Measurements from ENCODE around the gene OR10Z1.
A peak's percentile ranks its signal among the peaks of the same experiment; 100 is the strongest.

Gene OR10Z1, protein sequence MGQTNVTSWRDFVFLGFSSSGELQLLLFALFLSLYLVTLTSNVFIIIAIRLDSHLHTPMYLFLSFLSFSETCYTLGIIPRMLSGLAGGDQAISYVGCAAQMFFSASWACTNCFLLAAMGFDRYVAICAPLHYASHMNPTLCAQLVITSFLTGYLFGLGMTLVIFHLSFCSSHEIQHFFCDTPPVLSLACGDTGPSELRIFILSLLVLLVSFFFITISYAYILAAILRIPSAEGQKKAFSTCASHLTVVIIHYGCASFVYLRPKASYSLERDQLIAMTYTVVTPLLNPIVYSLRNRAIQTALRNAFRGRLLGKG

GRCh38 chr1:158604968-158605367, at the start of gene OR10Z1:
OR10Z1 (plus strand) TSS chr1:158605268; CDS start chr1:158606439, 1,171 bp downstream.
- DNase-seq: no peak

DNA sequence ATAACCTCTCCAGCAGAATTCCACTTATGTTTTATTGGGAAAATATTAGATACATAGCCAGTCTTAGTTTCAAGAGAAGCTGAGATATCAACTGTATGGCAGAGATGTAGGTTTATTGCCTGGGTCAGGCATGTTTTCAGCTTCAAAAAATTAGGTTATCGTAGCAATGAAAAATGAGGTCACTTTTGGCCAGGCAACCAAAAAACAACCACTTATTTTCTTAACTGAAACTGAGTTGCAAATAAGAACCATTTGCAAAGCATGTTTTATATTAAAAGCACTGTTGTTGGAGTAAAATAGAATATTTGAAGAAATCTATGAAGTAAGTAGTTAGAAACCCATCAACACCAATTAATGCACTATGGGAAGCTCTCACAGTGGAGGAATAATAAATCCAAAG, 45.4 kb upstream of the OR10Z1 start:
- DNase-seq: no peak

GRCh38 chr1:158563853-158564252, 41.2 kb upstream of the OR10Z1 start:
- DNase-seq: no peak

DNA sequence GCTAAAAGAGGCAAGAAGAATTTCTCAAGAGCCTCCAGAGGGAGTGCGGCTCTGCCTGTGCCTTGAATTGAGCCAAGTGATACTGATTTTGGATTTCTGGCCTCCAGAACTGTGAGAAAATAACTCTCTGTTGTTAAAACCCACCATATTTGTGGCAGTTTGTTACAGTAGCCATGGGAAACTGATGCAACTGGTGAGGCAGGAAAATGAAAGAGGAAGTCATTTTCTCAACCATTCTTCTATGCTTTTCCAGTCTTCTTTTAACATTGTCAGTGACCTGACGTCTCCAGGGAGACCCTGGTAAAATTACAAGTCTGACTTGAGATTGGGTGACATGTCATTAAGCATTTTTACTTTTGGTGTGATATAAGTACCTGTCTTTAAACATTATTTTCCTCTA, 40.5 kb upstream of the OR10Z1 start:
- DNase-seq: no peak

DNA sequence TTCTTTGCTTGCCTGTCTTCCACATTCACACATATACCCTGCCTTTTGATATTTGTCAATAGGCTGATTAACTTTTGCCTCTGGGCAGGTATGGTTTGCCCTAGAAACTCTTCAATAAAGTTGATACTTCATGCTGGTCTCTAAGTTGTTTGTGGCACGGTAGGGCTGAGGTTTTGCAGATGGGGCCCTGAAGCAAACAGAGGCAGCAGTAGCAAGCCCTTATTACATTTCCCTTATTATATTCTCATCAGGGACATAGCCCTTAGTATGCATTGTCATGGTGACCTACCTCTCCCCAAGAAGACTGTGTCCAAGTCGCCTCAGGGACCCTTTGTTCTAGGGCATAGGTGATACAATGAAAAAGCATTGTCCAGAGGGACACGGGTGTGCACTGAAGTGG, 34.6 kb upstream of the OR10Z1 start, which contains the start of gene OR6P1:
Gene OR6P1, minus strand, starts transcription at position 101 of the 400 bp plus-strand sequence. CDS start 6,976 bp downstream, outside the sequence.
- DNase-seq: no peak

GRCh38 chr1:158572226-158572625, 32.8 kb upstream of the OR10Z1 start:
- no peak for DNase-seq

DNA sequence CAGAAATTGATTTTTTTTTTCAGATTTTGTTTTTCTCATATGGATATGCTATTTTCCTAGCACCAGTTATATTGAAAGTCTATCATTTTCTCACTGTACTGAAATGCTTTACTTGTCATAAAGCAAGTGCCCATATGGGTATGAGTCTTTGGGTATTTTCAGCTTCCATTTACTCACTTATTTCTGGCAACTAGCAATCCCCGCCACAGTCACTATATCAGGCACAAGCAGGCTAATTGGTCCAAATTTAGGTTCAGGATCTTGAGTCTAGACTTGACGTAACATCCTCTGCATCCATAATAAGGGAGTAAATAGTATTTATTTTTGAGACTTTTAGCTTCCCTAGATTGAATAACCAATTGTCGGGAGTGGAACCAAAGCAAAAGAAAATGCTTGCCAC, 27.5 kb upstream of the OR10Z1 start:
- no peak for DNase-seq

DNA sequence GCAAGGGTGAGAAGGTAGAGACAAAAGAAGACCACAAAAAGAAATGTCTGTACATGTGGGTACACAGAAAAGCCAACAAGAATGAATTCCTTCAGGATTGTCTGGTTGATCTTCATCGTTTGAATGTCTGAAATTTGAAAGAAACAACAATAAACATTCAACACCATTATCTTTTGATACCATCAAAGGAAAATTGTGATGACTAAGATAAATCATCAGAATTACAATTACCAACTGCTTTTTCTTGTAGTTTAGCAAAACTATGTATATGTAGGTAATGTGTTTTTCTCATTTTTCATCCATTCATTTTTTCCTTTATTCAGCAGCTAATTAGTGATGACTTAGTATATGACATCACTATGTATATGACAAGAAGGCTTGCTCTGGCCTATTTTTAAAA, 25.3 kb upstream of the OR10Z1 start, which contains the start of gene OR10X1:
Gene OR10X1, minus strand, starts transcription at position 167 of the 400 bp plus-strand sequence. Its CDS starts 0 bp downstream, at position 167.
- no peak for DNase-seq

GRCh38 chr1:158583962-158584361, 21.1 kb upstream of the OR10Z1 start:
- DNase-seq: no peak

DNA sequence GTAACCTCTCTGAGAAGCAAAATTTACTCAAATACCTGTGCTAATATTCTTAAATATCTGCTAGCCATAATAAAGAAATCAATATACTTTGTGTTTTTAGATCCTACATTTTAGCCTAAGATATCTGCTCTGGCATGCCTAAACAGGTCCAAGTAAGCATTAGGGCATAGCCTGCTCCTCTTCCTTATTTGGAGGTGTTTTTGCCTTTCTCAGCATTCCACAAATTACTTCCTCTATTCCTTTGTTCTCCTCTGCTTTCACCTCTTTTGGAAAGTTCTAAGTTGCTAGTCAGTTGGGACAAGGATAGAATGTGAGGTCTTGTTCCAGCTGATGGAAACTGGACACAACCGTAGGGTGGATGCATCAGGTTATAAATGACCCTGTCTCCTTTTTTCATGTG, 18.1 kb upstream of the OR10Z1 start:
- no peak for DNase-seq

DNA sequence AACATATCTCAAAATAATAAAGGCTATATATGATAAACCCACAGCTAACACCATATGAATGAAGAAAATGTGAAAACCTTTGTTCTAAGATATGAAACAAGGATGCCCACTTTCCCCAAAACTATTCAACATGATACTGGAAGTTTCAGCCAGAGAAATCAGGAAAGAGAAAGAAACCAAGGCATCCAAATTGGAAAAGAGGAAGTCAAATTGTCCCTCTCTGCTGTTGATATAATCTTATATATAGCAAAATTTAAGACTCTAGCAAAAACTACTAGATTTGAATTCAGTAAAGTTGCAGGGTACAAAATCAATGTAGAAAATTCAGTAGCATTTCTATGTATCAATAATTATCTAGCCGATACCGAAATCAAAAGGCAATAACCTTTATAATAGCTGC, 4.3 kb upstream of the OR10Z1 start:
- DNase-seq: no peak

DNA sequence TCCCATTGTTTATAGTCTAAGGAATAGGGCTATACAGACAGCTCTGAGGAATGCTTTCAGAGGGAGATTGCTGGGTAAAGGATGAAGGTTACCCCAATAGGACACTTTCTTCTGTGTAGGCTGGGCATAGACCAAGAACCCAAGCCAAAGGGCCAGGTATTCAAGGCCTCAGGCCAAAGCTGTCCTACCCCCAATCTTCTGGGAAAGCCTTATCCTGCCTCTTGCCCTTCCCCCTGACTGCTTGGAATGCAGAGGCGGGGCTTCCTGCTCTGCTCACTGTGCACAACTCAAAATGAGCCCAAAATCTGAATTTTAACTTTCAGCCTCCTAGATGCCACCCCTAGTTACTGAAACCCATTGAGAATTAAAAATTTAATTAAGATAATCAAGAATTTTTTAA, 2.2 kb downstream of the OR10Z1 start:
- no peak for DNase-seq

GRCh38 chr1:158611916-158612315, 6.8 kb downstream of the OR10Z1 start:
- DNase-seq: no peak

DNA sequence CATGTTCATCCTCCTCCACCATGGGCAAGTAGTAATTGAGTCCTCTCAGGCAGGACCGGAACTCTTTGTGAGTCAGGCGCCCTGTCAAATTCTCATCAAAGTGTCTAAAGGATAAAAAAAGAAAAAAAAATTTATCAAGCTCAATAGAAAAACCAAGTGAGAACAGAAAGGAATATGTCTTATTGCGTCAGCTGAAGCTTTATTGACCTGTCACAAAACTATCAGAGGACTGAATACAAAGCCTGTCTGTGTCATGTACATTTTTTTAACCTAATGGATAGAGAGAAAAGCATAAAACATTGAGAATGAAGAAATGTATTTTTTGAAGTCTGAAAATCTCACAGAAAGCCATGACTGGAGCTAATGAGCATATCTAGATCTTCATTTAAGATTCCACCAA, 8.7 kb downstream of the OR10Z1 start:
- DNase-seq: no peak

DNA sequence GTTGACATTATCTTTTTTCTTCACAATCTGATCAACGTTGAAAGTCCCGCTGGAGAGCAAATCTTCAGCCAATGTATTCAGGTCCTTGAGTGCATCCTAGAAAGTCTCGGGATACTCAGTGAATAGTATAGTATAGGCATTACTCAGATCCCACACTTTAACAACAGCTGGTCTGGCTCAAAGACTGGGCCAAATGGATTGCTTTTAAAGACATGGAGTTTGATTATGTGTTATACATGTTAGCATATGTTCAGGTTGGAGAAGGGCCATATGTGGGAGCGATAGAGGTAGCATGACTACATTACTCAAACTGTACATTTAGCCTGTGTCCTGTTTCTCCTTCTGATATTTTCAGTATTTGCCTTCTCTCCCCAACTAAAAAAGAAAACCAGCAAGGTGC, 33.1 kb downstream of the OR10Z1 start:
- DNase-seq: no peak

- no peak for DNase-seq
Observed at GRCh38 chr1:158638904-158639303, 33.8 kb downstream of the OR10Z1 start.

DNA sequence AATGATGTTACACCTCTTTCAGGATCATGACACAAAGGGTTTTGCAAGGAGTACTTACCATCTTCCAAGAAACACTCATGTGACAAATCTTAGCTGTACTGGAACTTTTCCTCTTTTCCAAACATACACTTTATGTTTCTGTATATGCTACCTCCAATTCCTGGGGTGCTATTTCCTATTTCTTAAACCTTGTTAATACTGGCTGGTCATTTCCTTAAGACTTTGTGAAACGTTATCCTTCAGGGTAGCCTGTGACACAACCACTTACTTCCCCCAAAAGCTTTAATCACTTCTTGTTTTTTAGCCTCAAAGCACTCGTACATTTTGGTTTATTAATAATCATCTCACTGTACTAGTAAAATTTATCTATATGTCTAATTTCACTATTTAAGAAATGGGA, 39.4 kb downstream of the OR10Z1 start:
- no peak for DNase-seq

- no peak for DNase-seq
Observed at GRCh38 chr1:158646465-158646864, 41.4 kb downstream of the OR10Z1 start.

GRCh38 chr1:158649052-158649451, 44.0 kb downstream of the OR10Z1 start:
- DNase-seq: no peak

- no peak for DNase-seq
Observed at GRCh38 chr1:158652721-158653334, 47.8 kb downstream of the OR10Z1 start.

- peak; percentile 26 for DNase-seq
Observed at GRCh38 chr1:158654086-158654485, 49.0 kb downstream of the OR10Z1 start.

- peak; percentile 59 for DNase-seq
Observed at GRCh38 chr1:158654571-158654970, 49.5 kb downstream of the OR10Z1 start.
